ENCODE measurements around the gene TRAK1.
A peak's percentile ranks its signal among the peaks of the same experiment; 100 is the strongest.

Gene TRAK1

DNA sequence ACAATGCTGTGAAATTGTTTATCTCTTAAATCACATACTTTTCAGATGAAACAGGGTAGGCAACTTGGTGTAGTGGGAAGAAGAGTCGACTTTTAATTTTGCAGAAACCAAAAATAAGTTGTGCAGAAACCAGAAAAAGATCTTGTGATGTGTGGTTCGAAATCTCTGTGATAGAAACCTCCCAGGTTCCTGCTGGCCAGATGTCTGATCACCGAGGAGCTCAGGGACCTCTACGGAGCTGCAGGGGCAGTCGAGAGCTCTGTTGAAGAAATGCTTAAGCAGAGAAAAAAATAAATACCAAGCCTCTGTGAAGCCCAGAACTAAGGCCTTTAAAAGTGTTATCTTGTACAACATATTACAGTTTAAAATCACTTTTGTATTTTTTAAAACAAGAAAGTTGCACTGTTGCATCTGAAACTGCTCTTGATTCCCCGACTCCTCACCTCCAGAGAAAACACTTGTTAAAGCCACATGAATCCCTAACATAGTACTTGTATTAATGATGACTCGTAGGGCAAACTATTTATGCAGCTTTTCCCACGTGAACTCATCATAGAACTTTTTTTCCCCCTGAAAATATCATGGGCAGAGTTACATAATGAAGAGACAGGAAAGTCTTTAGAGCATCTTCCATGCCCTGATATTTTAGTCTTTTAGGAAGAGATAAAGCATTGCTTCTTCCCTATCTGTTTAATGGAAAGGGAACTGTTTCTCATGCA is 123.6 kb downstream of the TRAK1 start:
- no peak for FAIRE-seq

DNA sequence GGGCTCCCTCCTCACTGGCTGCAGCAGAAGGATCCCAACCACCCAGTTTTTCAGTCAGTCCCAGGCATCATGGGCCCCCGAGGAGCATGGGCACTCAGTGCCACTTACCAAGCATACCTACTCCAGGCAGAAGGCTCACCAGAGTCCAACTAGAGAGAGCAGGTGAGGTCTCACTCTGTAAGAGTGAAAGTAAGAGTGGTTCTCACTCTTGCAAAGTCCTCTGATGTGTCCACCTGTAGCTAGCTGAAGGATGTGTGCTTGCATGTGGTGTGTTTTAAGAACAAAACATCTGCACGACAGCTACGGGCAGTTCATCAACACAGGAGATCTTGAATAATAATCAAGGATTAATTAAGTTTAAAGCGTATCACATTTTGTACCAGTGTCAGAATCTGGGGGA is 125.1 kb downstream of the TRAK1 start:
- FAIRE-seq = no peak

DNA sequence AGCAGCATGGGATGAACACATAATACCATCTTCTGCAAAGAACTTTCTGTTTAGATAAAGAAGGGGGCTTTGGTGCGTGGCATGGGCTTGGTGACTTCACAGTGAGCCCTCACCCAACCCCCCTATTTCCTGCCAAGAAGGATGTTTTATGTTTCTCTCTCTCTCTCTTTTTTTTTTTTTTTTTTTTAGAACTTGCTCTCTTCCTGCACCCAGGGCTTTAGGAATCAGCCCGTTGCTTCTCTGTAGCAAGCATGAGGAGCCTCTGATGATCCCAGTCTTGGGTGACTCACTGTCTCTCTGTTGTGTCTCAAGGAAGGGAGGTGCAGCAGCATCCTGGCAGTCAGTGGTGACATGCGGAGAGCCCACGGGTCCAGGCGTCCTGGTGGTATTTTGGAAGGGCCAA is 125.8 kb downstream of the TRAK1 start:
- FAIRE-seq = no peak

DNA sequence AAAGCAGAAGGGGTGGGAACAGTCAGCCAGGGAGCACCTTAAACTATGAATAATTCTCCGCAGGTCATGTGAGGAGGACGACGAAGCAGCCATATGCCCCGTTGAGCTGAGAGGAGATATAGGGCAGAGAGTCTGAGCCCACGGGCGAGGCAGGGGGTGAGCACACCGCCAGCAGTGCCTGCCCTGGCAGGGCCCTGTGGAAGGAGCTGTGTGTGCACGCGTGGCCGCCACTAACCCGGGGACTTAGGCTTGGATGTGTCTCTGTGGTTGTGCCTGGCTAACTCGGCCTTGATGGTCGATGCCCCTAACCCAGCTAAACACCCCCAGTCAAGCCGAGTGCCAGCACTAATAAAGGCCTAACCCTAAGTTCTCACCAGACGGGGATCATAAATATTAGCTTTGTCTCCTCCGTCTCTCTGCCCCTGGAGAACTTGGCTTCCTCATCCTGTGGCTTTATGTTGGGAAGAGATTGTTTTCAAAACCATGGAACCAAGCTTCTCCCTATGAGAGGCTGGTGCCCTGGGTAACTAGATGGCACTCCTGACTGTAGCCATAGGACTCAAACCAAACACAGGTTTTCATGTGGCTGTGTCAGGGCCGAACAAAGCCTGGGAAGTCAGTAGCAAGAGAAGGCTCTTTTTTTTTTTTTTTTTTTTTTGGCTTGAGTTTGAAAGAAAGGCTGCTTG is 129.4 kb downstream of the TRAK1 start:
- no peak for FAIRE-seq

DNA sequence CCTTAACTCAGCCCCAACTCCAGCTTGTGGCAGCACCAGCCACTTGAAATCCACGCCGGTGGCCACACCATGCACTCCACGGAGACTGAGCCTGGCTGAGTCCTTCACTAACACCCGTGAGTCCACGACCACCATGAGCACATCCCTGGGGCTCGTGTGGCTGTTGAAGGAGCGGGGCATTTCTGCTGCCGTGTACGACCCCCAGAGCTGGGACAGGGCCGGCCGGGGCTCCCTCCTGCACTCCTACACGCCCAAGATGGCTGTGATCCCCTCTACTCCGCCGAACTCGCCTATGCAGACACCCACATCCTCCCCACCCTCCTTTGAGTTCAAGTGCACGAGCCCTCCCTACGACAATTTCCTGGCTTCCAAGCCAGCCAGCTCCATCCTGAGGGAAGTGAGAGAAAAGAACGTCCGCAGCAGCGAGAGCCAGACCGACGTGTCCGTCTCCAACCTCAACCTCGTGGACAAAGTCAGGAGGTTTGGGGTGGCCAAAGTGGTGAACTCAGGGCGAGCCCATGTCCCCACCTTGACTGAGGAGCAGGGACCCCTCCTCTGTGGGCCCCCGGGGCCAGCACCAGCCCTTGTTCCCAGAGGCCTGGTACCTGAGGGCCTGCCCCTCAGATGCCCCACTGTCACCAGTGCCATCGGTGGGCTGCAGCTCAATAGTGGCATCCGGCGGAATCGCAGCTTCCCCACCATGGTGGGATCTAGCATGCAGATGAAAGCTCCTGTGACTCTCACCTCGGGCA is 132.0 kb downstream of the TRAK1 start:
- no peak for FAIRE-seq

DNA sequence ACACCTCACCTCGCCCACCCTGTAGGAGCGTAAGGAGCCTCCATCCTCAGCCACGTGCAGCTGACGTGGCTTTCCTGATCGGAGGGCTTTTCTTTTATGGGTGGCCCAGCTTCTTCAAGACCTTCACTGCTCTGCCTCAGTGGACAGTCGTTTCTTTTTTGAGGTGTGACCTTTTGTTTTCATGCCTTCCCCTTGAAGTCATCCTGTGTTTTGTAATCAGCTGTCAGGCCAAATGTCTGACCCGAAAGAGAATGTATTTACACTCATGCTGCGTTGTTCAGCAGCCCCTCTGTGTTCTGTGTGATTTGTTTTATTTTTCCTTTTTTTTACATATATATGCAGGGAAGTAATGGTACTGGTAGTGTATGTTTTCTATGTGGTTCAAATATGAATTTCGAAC is 133.0 kb downstream of the TRAK1 start:
- no peak for FAIRE-seq

DNA sequence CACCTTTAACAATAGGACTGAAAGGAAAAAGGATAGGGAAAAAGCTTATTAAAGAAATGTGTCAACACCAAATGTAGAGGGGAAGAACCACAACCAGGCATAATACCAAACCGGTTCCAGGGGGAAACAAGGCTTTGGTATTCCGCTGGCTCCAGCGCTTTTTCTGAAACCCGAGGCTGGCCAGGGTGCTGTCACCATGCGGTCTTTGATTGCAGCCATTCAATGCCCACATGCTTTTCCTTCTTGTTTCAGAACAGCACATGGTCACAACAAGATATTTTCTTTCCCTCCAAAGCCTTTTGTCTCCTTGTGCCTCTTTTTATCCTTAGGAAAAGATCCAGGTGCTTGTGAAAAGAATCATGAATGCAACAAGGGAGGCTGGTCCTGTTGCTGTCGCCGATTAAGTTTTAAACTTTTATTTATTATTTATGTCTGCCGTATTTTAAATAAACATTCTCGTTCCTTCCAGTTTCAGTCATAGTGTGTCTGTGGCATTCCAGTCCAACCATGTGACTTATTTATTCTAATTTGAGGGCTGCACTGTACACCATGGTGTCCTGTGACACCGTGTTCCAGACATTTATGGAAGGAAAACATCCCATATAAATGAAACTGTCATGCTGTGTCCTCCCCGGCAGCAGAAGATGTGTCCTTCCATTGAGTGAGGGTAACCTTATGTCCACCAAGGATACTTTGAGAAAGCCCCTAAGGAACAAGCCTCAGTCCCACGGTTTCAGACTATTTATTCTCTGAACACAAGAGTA is 133.7 kb downstream of the TRAK1 start:
- FAIRE-seq = no peak

DNA sequence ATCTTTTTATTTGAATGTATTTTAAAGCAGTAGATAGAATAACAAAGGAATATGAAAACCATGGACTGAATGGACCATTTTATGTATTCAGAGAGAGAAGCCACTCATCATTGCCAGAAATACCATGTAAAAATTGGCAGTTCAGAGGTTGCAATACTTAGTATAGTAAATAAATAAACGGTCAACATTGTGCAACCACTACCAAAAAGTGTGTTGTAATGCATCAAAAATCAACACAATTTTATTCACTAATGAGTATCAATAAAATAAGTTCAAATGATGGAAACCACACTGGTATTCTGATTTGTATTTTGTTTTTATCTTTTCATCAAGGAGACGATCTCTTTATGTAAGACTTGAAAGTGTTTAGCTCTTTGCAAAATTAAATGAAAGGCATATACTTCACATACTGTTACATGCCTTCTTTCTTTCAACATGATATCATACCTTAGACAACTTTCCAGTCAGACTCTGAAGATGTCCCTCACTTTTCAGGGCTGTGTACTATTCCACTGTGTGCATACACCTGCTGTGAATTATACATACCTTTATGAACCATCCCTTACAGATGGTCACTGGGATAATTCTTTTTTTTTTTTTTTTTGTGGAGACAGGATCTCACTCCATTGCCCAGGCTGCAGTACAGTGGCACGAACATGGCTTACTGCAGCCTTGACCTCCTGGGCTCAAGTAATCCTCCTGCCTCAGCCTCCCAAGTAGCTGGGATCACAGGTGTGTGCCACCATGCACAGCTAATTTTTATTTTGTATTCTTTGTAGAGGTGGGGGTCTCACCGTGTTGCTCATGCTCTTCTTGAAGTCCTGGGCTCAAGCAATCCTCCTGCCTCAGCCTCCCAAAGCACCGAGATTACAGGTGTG is 134.6 kb downstream of the TRAK1 start:
- FAIRE-seq = no peak

DNA sequence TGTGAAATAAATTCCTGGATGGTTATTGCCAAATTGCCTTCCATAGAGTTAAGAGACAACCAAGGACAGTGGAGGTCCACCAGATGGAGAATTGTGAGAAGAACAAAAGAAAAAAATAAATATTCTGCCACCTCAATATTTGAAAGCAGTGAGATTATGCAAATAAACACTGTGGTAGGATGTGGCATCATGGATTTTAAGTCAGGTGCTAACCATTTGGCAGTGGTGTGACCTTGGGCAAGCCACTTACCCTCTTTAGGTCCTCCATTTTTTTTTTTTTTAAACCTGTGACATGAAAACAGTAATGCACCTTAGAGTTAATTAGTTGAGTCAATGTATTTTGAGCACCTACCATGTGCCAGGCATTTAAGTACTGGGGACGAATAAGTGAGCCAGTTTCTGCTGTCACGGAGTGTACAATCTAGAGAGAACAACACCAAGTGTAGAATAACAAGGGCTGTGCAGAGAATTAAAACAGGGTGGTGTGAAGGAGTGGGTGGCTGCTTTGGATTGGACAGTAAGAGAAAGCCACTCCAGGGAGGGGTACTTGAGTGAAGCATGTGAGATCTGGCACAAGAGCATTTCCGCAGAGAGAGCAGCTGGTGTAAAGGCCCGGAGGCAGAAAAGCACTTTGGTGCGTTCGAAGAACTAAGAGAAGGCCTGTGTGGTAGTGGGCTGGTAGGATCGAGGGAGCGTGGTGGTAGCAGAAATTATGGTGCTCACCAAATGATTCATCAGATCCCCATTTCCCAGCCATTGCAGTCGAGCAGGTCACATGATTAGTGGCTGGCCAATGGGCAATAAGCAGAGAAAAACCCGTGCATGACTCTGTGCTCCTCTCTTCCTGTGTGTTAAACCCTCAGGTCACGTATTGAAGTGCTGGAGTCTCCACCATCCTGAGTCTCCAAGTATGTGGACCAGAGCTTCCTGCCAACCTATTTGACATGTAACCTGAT is 135.6 kb downstream of the TRAK1 start:
- no peak for FAIRE-seq

DNA sequence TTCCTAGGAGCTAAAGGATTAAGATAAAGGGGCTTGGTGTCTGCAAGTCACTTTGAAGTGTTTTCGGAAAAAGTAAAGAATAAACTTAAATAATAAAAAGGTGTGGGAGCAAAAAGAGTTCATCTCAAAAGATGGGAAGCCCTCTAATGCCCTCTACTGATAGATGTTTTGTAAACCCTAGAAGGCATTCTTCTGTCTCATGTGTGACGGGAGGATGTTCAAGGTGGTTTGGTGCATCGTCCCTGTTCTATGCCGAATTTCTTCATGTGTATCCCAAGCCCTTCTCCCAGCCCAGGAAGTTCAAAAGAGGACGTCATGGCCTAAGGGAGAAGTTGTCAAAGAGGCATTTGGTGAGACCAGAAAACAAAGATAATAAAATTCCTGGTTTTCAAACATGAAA is 137.6 kb downstream of the TRAK1 start:
- FAIRE-seq = no peak

DNA sequence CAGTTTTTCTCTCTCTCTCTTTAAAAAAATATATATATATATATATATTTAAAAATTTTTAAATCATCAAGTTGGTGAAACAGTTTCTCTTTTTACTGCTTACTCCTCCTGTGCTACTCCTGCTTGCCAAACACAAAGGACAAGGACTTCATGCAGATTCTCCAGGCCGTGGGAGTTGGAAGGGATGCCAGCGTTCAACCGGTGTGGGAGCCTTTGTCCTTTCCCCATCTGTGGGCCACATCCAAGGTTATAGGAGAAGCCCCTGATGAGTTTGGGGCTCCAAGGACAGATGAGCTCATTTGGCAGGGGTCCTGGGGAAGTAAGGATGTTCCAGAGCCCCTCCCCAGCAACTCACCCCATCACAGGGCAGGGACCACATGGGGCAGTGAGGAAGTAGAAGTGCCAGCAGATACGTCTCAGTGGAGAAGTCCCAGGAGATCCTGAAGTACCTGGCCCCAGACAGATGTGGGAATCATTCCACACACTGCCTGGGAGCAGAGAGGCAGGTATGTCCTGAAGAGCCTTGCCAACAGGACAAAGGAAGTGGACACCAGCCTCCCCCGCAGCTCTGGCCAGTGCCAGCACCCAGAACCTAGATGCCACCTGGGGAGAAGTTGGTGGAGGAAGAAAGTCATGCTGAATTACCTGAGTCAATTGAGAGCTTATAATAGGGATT is 138.2 kb downstream of the TRAK1 start:
- FAIRE-seq = no peak

DNA sequence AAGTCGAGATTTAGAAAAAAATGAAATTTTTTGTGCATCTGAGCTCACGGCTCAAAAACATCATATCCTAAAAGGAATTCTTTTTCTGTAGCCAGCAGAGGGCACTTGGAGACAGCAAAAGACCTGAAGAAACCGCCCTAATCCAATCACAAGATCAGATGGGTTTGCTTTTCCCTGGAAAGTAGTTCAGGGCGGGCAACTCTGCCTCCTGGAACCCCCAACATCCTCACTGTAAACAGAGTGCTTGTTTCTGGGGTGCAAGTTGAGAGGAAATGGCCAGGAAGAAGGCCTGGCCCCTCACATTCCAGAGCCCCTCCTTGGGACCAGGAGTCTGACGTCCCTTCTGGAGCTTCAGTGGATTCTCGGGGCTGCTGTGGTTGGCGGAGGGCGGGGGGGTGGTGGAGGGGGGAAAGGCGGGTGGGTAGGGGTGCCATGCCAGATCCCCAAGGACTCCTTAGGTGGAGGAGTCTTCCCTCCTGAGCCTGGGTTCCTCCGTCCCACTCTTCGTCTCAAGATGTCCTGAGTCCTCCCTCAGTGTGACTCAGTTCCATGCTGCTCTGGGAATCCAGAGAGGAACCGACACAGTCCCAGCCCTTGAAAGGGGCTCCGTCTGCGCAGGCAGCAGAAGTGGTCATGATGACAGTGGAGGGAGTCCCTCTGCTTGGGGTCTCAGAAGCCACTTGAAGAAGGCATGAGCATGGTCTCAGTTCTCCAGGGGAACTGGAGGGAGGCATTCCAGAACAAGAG is 139.0 kb downstream of the TRAK1 start:
- FAIRE-seq = no peak

DNA sequence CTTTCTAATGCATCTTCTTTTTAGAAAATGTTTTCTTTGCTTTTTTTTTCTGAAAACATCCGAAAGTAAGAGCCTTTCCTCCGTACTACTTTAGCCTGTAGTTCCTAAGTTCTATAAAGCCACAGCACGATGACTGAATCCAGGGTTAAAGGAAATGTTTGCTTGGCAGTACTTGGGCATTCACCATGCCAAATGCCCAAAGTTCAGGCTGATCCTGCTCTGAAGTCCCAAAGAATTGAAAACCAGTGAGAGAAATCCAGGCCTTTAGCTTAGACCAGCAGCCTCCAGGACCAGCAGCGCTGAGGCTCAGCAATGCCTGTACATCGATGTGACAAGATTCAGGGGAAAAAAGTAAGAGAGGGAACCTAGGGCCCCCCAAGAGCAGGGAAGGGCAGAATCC is 139.7 kb downstream of the TRAK1 start:
- no peak for FAIRE-seq

DNA sequence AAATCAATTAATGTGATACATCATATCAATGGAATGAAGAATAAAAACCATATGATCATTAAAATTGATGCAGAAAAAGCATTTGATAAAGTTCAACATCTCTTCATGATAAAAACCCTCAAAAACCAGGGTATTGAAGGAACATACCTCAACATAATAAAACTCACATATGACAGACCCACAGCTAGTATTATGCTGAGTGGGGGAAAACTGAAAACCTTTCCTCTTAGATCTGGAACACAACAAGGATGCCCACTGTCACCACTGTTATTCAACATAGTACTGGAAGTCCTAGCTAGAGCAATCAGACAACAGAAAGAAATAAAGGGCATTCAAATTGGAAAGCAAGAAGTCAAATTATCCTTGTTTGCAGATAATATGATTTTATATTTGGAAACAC is 144.4 kb downstream of the TRAK1 start:
- no peak for FAIRE-seq

DNA sequence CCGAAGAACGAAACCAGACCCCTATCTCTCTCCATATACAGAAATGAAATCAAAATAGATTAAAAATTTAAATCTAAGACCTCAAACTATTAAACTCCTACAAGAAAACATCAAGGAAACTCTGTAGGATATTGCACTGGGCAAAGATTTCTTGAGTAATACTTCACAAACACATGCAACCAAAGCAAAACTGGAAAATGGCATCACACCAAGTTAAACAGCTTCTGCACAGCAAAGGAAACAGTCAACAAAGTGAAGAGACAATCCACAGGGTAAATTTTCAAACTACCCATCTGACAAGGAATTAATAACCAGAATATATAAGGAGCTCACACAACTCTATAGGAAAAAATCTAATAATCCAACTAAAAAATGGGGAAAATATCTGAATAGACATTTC is 145.5 kb downstream of the TRAK1 start:
- FAIRE-seq = no peak

DNA sequence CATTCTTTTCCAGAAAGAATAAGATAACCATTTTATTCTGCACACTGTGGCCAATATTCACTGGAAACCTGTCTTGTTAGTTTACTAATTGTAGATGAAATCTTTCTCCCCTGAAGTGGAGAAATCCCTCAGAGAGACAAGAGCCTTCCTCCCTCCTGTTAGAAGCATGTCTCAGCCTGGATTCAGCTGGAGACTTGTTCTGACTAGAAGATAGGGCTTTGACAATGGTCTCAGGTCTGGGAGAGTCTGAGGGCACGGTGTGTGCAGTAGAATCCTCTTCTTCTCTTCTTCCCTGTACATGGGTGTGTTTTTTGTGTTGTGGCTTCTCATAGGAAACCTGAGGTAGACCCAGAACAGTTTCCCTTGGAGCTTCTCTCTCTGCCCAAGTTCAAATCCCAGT is 154.9 kb downstream of the TRAK1 start:
- no peak for FAIRE-seq

DNA sequence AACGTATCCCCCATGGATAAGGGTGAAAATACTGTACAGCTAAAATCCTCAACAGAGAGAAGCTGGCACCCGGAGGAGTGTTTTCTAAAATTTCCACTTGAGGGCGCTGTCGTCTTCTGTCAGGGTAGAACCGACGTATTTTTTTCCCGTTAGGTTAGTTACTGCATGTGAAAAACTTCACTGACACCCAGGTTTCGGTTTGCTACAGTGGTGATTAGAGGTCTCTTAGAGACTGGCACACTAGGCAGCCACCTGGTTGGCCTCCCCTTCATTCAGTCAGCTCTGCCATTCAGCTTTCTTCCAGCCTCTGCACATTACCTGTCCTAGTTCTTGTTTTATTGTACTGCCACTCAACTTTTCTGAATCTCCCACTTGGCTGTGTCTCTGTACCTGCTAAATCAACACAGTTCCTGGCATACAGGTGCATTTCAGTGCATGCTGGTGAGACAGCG is 156.4 kb downstream of the TRAK1 start:
- FAIRE-seq = peak; percentile 39

DNA sequence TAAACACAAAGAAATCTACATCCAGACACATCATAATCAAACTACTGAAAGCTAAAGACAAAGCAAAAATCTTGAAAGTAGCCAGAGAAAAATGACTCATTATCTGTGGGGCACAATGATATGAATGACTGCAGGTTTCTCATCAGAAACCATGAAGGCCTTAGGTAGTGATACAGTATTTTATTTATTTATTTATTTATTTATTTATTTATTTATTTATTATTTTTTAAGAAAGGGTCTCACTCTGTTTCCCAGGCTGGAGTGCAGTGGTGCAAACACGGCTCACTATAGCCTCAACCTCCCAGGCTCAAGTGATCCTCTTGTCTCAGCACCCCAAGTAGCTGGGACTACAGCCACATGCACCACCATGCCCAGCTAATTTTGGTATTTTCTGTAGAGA is 159.6 kb downstream of the TRAK1 start:
- no peak for FAIRE-seq

DNA sequence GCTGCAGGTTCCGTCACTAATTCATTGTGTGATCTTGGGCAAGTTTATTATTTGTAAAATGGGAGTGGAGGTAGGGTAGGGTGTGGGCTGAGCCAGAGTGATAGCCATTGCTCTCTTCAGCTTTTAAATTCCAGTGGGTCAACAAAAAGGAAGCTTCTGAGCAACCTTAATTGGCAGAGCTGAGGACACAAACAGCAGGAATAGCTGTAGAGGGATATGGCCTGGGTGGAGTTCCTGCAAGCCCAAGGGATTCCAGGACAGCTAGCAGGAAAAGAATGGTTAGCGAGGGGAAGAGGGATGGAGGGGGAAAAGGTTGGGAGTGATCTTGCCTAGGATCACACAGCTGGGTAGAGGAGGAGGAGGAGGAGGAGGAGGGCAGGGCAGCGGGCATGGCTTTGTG is 163.4 kb downstream of the TRAK1 start:
- FAIRE-seq = no peak

Data from G401.6 (cell line).